ENCODE data around the gene SUN2.

- TF ChIP-seq CTCF (IDR thresholded peaks at IDR 0.05) (no peak), EZH2phosphoT487 (IDR thresholded peaks at IDR 0.05) (no peak), EZH2 (IDR thresholded peaks at IDR 0.05) (no peak)
These were observed 4.8 kb downstream of the SUN2 start for GRCh38 chr22:38751066-38751421.
